Smooth muscle cell (in vitro differentiated cells): ENCODE results near the gene RHBDD2. TPM values are rescaled to one million over a fixed set of nuclear protein-coding genes. Genes with fewer than 3 reads are reported as not detected.
A peak's percentile ranks its signal among the peaks of the same experiment; 100 is the strongest.

Experiments
- DNase-seq: peaks from one replicate; lab custom pipeline; 2025; ENCODE audit not compliant: unreplicated experiment; lab: John Stamatoyannopoulos, UW
- H2AFZ ChIP-seq: fragments of 200-600 bp; sonication (generic); 2 replicates; pipeline ENCODE4 v1.6.0; 2016; ENCODE audit warnings: antibody characterized with exemption, low read depth, mild to moderate bottlenecking
- H3F3A ChIP-seq: fragments of 200-600 bp; sonication (generic); 2 replicates; pipeline ENCODE4 v1.6.0; 2017; ENCODE audit warnings: antibody characterized with exemption, low read depth
- H3K27ac ChIP-seq: fragments of 200-600 bp; sonication (generic); 2 replicates; pipeline ENCODE4 v1.5.1; 2016; ENCODE audit warnings: low read depth, mild to moderate bottlenecking
- H3K27me3 ChIP-seq: fragments of 200-600 bp; sonication (generic); 2 replicates; pipeline ENCODE4 v1.6.1; 2016; ENCODE audit warnings: low read depth, mild to moderate bottlenecking
- H3K36me3 ChIP-seq: fragments of 200-600 bp; sonication (generic); 2 replicates; pipeline ENCODE4 v1.5.1; 2016; ENCODE audit warnings: low read depth
- H3K4me1 ChIP-seq: fragments of 200-600 bp; sonication (generic); 2 replicates; pipeline ENCODE4 v1.5.1; 2016; ENCODE audit warnings: low read depth
- H3K4me2 ChIP-seq: fragments of 200-600 bp; sonication (generic); 2 replicates; pipeline ENCODE4 v1.6.0; 2016; ENCODE audit warnings: mild to moderate bottlenecking
- H3K4me3 ChIP-seq: fragments of 200-600 bp; sonication (generic); 2 replicates; pipeline ENCODE4 v1.5.1; 2016; ENCODE audit warnings: mild to moderate bottlenecking
- H3K79me2 ChIP-seq: fragments of 200-600 bp; sonication (generic); 2 replicates; pipeline ENCODE4 v1.6.0; 2016; ENCODE audit warnings: low read depth, mild to moderate bottlenecking
- H3K9ac ChIP-seq: fragments of 200-600 bp; sonication (generic); 2 replicates; pipeline ENCODE4 v1.6.0; 2016; ENCODE audit warnings: low read depth
- H3K9me3 ChIP-seq: fragments of 200-600 bp; sonication (generic); replicated peaks from 2 replicates; pipeline ENCODE4 v1.5.1; 2016; ENCODE audit warnings: low read depth
- H4K20me1 ChIP-seq: fragments of 200-600 bp; sonication (generic); 2 replicates; pipeline ENCODE4 v1.6.0; 2016; ENCODE audit warnings: low read depth
- WGBS: methylation state at CpG from one replicate; pipeline ENCODE4 v1.1.7; 2016; ENCODE audit warnings: low lambda C conversion rate; 5-methylcytosine and 5-hydroxymethylcytosine counted together
- polyA plus RNA-seq: library from polyadenylated mRNA; unstranded; fragments of >200 nt; fragmentation: Nextera tagmentation; extraction: Ambion mirVana; gene quantifications from 2 replicates; pipeline ENCODE4 v1.2.1, GENCODE V29; 2016
- total RNA-seq: library from RNA; depleted of rRNA; stranded (reverse); fragments of >200 nt; gene quantifications from 2 replicates; pipeline ENCODE4 v1.2.3, GENCODE V29; 2014
- TF ChIP-seq, protein P1 (sequence below): fragments of 200-600 bp; sonication (generic); IDR thresholded peaks from 2 replicates; pipeline ENCODE4 v1.5.1; 2017; ENCODE audit warnings: borderline replicate concordance, mild to moderate bottlenecking, antibody characterized with exemption; ENCODE audit not compliant: insufficient read depth, poor library complexity, severe bottlenecking

RHBDD2 gene
- total and polyA plus RNA-seq, 2 experiments from 2014 or later = 43.9 to 105 TPM

- H3K9me3 ChIP-seq = no peaks in the 10 kb centered on the region
- H3K27ac ChIP-seq = no peak overlapping the region
- no peak overlapping the region for H3K4me3 ChIP-seq
- WGBS = 53% methylated on average over 5 of the region's 5 CpGs
- no peaks in the 10 kb centered on the region for H3K27me3 ChIP-seq
- H2AFZ ChIP-seq = no peak overlapping the region
- H3K4me2 ChIP-seq = peak overlapping the region; percentile 29
- H3F3A ChIP-seq = no peaks in the 10 kb centered on the region
- no peaks in the 10 kb centered on the region for H3K79me2 ChIP-seq
- no peak overlapping the region for H3K9ac ChIP-seq
- no peaks in the 10 kb centered on the region for H4K20me1 ChIP-seq
- DNase-seq = no peak
- H3K36me3 ChIP-seq = no peaks in the 10 kb centered on the region
- no peaks in the 10 kb centered on the region for H3K4me1 ChIP-seq
- TF ChIP-seq, protein P1, sequence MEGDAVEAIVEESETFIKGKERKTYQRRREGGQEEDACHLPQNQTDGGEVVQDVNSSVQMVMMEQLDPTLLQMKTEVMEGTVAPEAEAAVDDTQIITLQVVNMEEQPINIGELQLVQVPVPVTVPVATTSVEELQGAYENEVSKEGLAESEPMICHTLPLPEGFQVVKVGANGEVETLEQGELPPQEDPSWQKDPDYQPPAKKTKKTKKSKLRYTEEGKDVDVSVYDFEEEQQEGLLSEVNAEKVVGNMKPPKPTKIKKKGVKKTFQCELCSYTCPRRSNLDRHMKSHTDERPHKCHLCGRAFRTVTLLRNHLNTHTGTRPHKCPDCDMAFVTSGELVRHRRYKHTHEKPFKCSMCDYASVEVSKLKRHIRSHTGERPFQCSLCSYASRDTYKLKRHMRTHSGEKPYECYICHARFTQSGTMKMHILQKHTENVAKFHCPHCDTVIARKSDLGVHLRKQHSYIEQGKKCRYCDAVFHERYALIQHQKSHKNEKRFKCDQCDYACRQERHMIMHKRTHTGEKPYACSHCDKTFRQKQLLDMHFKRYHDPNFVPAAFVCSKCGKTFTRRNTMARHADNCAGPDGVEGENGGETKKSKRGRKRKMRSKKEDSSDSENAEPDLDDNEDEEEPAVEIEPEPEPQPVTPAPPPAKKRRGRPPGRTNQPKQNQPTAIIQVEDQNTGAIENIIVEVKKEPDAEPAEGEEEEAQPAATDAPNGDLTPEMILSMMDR = no peak
These were observed 12.7 kb upstream of the RHBDD2 start for GRCh38 chr7:75866114-75866488.

- H3K4me3 ChIP-seq = no peak overlapping the region
- no peaks in the 10 kb centered on the region for H3K9me3 ChIP-seq
- DNase-seq = no peak
- 56% methylated on average over 19 of the region's 19 CpGs for WGBS
- TF ChIP-seq, protein P1 = peak; percentile 56
- no peaks in the 10 kb centered on the region for H3F3A ChIP-seq
- H3K4me2 ChIP-seq = peak overlapping the region; percentile 29
- no peak overlapping the region for H3K27ac ChIP-seq
- no peaks in the 10 kb centered on the region for H3K4me1 ChIP-seq
- no peak overlapping the region for H2AFZ ChIP-seq
- H3K9ac ChIP-seq = no peak overlapping the region
- no peaks in the 10 kb centered on the region for H4K20me1 ChIP-seq
- H3K27me3 ChIP-seq = no peaks in the 10 kb centered on the region
- H3K79me2 ChIP-seq = no peaks in the 10 kb centered on the region
- no peaks in the 10 kb centered on the region for H3K36me3 ChIP-seq
These were observed 12.1 kb upstream of the RHBDD2 start for GRCh38 chr7:75866489-75867389.

DNA sequence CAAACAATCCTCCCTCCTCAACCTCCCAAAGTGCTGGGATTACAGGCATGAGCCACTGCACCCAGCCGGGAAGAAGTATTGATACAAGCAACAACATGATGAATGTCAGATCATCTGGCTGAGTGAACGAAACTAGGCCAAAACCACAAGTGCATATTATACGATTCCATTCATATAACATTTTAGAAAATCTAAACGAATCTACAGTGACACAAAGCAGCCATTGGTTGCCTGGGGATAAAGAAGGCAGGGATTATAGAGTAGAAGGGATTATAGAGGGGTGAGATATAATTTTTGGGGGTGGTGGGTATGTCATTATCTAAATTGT, 11.5 kb upstream of the RHBDD2 start:
- TF ChIP-seq, protein P1 = no peak
- 50% methylated on average over 4 of the region's 4 CpGs for WGBS
- no peaks in the 10 kb centered on the region for H3K9me3 ChIP-seq
- no peak overlapping the region for H3K9ac ChIP-seq
- no peaks in the 10 kb centered on the region for H3K36me3 ChIP-seq
- no peaks in the 10 kb centered on the region for H3K27me3 ChIP-seq
- H3F3A ChIP-seq = no peaks in the 10 kb centered on the region
- H4K20me1 ChIP-seq = no peaks in the 10 kb centered on the region
- no peak overlapping the region for H3K4me3 ChIP-seq
- no peaks in the 10 kb centered on the region for H3K4me1 ChIP-seq
- DNase-seq = no peak
- no peak overlapping the region for H3K4me2 ChIP-seq
- no peak overlapping the region for H3K27ac ChIP-seq
- no peaks in the 10 kb centered on the region for H3K79me2 ChIP-seq
- no peak overlapping the region for H2AFZ ChIP-seq

DNA sequence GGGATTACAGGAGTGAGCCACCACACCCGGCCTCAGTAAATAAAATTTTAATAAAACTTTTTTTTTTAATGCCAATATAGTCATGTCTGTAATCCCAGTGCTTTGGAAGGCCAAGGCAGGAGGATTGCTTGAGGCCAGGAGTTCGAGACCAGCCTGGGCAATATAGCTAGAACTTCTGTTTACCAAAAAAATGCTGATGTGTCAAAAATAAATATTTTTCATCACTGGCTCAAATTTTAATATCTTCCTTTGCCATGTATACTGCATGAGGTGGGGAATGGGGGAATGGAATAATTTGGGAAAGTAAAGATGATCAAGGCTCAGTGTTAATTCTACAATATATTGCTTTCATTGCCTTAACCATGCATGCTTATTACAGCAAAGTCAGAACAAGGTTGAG, 10.7 kb upstream of the RHBDD2 start:
- H3F3A ChIP-seq = no peaks in the 10 kb centered on the region
- no peak overlapping the region for H3K4me2 ChIP-seq
- no peak overlapping the region for H3K27ac ChIP-seq
- 97% methylated on average over 2 of the region's 2 CpGs for WGBS
- H3K36me3 ChIP-seq = no peaks in the 10 kb centered on the region
- H3K9me3 ChIP-seq = no peaks in the 10 kb centered on the region
- no peak for DNase-seq
- H3K4me3 ChIP-seq = no peak overlapping the region
- no peaks in the 10 kb centered on the region for H3K27me3 ChIP-seq
- H3K4me1 ChIP-seq = no peaks in the 10 kb centered on the region
- H3K79me2 ChIP-seq = no peaks in the 10 kb centered on the region
- no peaks in the 10 kb centered on the region for H4K20me1 ChIP-seq
- TF ChIP-seq, protein P1 = no peak
- H2AFZ ChIP-seq = no peak overlapping the region
- H3K9ac ChIP-seq = no peak overlapping the region
